IMR-90 (cell line): ENCODE results near the gene TNIP2. TPM values are rescaled to one million over a fixed set of nuclear protein-coding genes. Genes with fewer than 3 reads are reported as not detected.

Experiments
- ATAC-seq: fragments of 200-7000 bp; cut with Tn5 transposase; 2 replicates; pipeline ENCODE4 v1.9.1; 2020; ENCODE audit warnings: low read depth, mild to moderate bottlenecking, moderate library complexity
- BruUV-seq: library from RNA; stranded (reverse); fragments of 400-500 nt; replicated peaks from 2 replicates; lab custom pipeline; 2021; lab: Mats Ljungman, UMichigan
- CTCF ChIA-PET: fragments of 300-600 bp; formaldehyde crosslinking; extraction: SDS; loops from one replicate; lab custom pipeline; 2021; ENCODE audit warnings: antibody characterized with exemption; lab: Yijun Ruan, JAX
- POLR2A ChIA-PET: fragments of 300-600 bp; sonication (Branson Sonifier 250); formaldehyde crosslinking; loops from one replicate; lab custom pipeline; 2022; ENCODE audit warnings: antibody characterized with exemption; ENCODE audit not compliant: unreplicated experiment; lab: Charles Lee
- DNase-seq: peaks from one replicate; pipeline ENCODE4 v3.0.0; 2013
- H2AFZ ChIP-seq: replicated peaks from 2 replicates; pipeline ENCODE3; 2013; ENCODE audit warnings: low read length, mild to moderate bottlenecking; ENCODE audit not compliant: poor library complexity
- H2AK5ac ChIP-seq: 2 replicates; pipeline ENCODE4 v1.6.1; 2013; ENCODE audit warnings: low read depth, low read length, inconsistent platforms
- H2AK9ac ChIP-seq: replicated peaks from 2 replicates; pipeline ENCODE3; 2013; ENCODE audit warnings: mild to moderate bottlenecking, low read depth, low read length, moderate library complexity; ENCODE audit not compliant: poor library complexity
- H2BK120ac ChIP-seq: 2 replicates; pipeline ENCODE4 v1.6.1; 2013; ENCODE audit warnings: low read depth, low read length, inconsistent platforms
- H2BK15ac ChIP-seq: 3 replicates; pipeline ENCODE4 v1.6.1; 2013; ENCODE audit warnings: low read depth, low read length, inconsistent platforms
- H2BK20ac ChIP-seq: 2 replicates; pipeline ENCODE4 v1.6.1; 2013; ENCODE audit warnings: low read depth, mild to moderate bottlenecking, inconsistent platforms, low read length, moderate library complexity
- H2BK5ac ChIP-seq: 2 replicates; pipeline ENCODE4 v1.6.1; 2013; ENCODE audit warnings: mild to moderate bottlenecking, low read depth, low read length, inconsistent platforms; ENCODE audit not compliant: poor library complexity, severe bottlenecking
- H3K14ac ChIP-seq: replicated peaks from 2 replicates; pipeline ENCODE4 v1.6.1; 2013; ENCODE audit warnings: low read depth, low read length, inconsistent platforms
- H3K18ac ChIP-seq: 2 replicates; pipeline ENCODE4 v1.6.1; 2013; ENCODE audit warnings: low read depth, low read length, control low read depth
- H3K23ac ChIP-seq: 2 replicates; pipeline ENCODE4 v1.6.1; 2013; ENCODE audit warnings: low read depth, low read length, inconsistent platforms
- H3K27ac ChIP-seq: 2 replicates; pipeline ENCODE4 v1.5.1; 2013; ENCODE audit warnings: mild to moderate bottlenecking, control low read depth, low read length; ENCODE audit not compliant: insufficient read depth
- H3K27me3 ChIP-seq: 2 replicates; pipeline ENCODE4 v1.6.1; 2013; ENCODE audit warnings: low read length; ENCODE audit not compliant: control insufficient read depth, insufficient read depth
- H3K36me3 ChIP-seq: 2 replicates; pipeline ENCODE4 v1.6.1; 2013; ENCODE audit warnings: low read length, mixed read lengths; ENCODE audit not compliant: control insufficient read depth, insufficient read depth
- H3K4ac ChIP-seq: 2 replicates; pipeline ENCODE4 v1.6.1; 2013; ENCODE audit warnings: low read depth, low read length, inconsistent platforms
- H3K4me1 ChIP-seq: 2 replicates; pipeline ENCODE4 v1.6.1; 2013; ENCODE audit warnings: low read length, mixed read lengths; ENCODE audit not compliant: control insufficient read depth, insufficient read depth
- H3K4me2 ChIP-seq: 2 replicates; pipeline ENCODE4 v1.6.1; 2013; ENCODE audit warnings: low read depth, mild to moderate bottlenecking, control low read depth, low read length, moderate library complexity
- H3K4me3 ChIP-seq: 2 replicates; pipeline ENCODE4 v1.5.1; 2013; ENCODE audit warnings: low read depth, mild to moderate bottlenecking, control low read depth, low read length, moderate library complexity; ENCODE audit not compliant: insufficient read depth
- H3K56ac ChIP-seq: 2 replicates; pipeline ENCODE4 v1.6.1; 2013; ENCODE audit warnings: low read length, inconsistent platforms; ENCODE audit not compliant: insufficient read depth; ENCODE audit errors: extremely low read depth
- H3K79me1 ChIP-seq, 2 experiments: 2 replicates each; pipeline ENCODE4 v1.6.1; 2013; ENCODE audit warnings: low read length in 2 of 2, inconsistent platforms in 1 of 2, low read depth in 1 of 2
- H3K9ac ChIP-seq: 2 replicates; pipeline ENCODE4 v1.6.1; 2013; ENCODE audit warnings: low read depth, low read length, control low read depth
- H3K9me1 ChIP-seq: 2 replicates; pipeline ENCODE4 v1.6.1; 2013; ENCODE audit warnings: low read length, inconsistent platforms; ENCODE audit not compliant: insufficient read depth
- H3K9me3 ChIP-seq: 2 replicates; pipeline ENCODE4 v1.6.1; 2013; ENCODE audit warnings: low read length; ENCODE audit not compliant: control insufficient read depth, insufficient read depth
- H4K20me1 ChIP-seq: 2 replicates; pipeline ENCODE4 v1.6.1; 2013; ENCODE audit warnings: low read length, inconsistent platforms; ENCODE audit not compliant: insufficient read depth
- H4K5ac ChIP-seq: 2 replicates; pipeline ENCODE4 v1.6.1; 2013; ENCODE audit warnings: mild to moderate bottlenecking, low read depth, low read length, control low read depth
- H4K8ac ChIP-seq, 2 experiments: 2 replicates each; pipeline ENCODE4 v1.6.1; 2013; ENCODE audit warnings: low read depth in 2 of 2, low read length in 2 of 2, control low read depth in 1 of 2, inconsistent platforms in 1 of 2
- H4K91ac ChIP-seq: 2 replicates; pipeline ENCODE4 v1.6.1; 2013; ENCODE audit warnings: low read depth, low read length, inconsistent platforms; ENCODE audit not compliant: insufficient read depth
- BHLHE40 ChIP-seq: fragments of 150-350 bp; IDR thresholded peaks from 2 replicates; pipeline ENCODE4 v1.6.1; 2016; ENCODE audit warnings: mild to moderate bottlenecking, low read depth, low read length
- CEBPB ChIP-seq: IDR thresholded peaks from 2 replicates; pipeline ENCODE4 v1.6.1; 2012; ENCODE audit warnings: low read depth, low read length, improper control_type of control experiment
- CHD1 ChIP-seq: IDR thresholded peaks from 2 replicates; pipeline ENCODE4 v1.6.1; 2012; ENCODE audit warnings: low read depth, low read length, improper control_type of control experiment
- CTCF ChIP-seq: conservative IDR thresholded peaks from 2 replicates; pipeline ENCODE4 v1.5.1; 2012; ENCODE audit warnings: mild to moderate bottlenecking, low read depth, low read length, improper control_type of control experiment
- ELK1 ChIP-seq: fragments of 150-350 bp; IDR thresholded peaks from 2 replicates; pipeline ENCODE4 v1.6.1; 2016; ENCODE audit warnings: low read depth, mild to moderate bottlenecking, low read length, moderate library complexity, borderline replicate concordance
- FOS ChIP-seq: fragments of 150-350 bp; IDR thresholded peaks from 2 replicates; pipeline ENCODE4 v1.6.1; 2016; ENCODE audit warnings: low read depth, low read length
- MAFK ChIP-seq: IDR thresholded peaks from 2 replicates; pipeline ENCODE4 v1.6.1; 2012; ENCODE audit warnings: low read depth, low read length, improper control_type of control experiment
- MAZ ChIP-seq: IDR thresholded peaks from 2 replicates; pipeline ENCODE4 v1.6.1; 2012; ENCODE audit warnings: low read depth, mild to moderate bottlenecking, low read length, improper control_type of control experiment, moderate library complexity, borderline replicate concordance
- MXI1 ChIP-seq: IDR thresholded peaks from 2 replicates; pipeline ENCODE4 v1.6.1; 2012; ENCODE audit warnings: low read depth, mild to moderate bottlenecking, low read length, moderate library complexity, borderline replicate concordance
- POLR2A ChIP-seq: IDR thresholded peaks from 2 replicates; pipeline ENCODE4 v1.6.1; 2012; ENCODE audit warnings: mild to moderate bottlenecking, low read depth, low read length
- RAD21 ChIP-seq: IDR thresholded peaks from 2 replicates; pipeline ENCODE4 v1.6.1; 2012; ENCODE audit warnings: low read length, improper control_type of control experiment
- RCOR1 ChIP-seq: IDR thresholded peaks from 2 replicates; pipeline ENCODE4 v1.6.1; 2012; ENCODE audit warnings: mild to moderate bottlenecking, low read length, improper control_type of control experiment; ENCODE audit not compliant: insufficient replicate concordance
- RFX5 ChIP-seq: IDR thresholded peaks from 2 replicates; pipeline ENCODE4 v1.8.0; 2012; ENCODE audit warnings: low read depth, mild to moderate bottlenecking, low read length, moderate library complexity
- SMC3 ChIP-seq: fragments of 150-350 bp; IDR thresholded peaks from 2 replicates; pipeline ENCODE4 v1.6.1; 2016; ENCODE audit warnings: low read depth, mild to moderate bottlenecking, antibody characterized with exemption, low read length, moderate library complexity
- USF2 ChIP-seq: fragments of 150-350 bp; IDR thresholded peaks from 2 replicates; pipeline ENCODE4 v1.6.1; 2017; ENCODE audit warnings: mild to moderate bottlenecking, antibody characterized with exemption, low read length, low read depth
- WGBS, 2 experiments: methylation state at CpG; one replicate each; pipeline versions ENCODE4 v1.1.5 to v1.1.7; 2013; ENCODE audit warnings: missing lambda C conversion rate in 2 of 2; ENCODE audit not compliant: insufficient read length in 1 of 2; ENCODE audit errors: extremely low coverage in 2 of 2; 5-methylcytosine and 5-hydroxymethylcytosine counted together
- dilution Hi-C: fragments of 300-500 bp; cut with HindIII; formaldehyde crosslinking; loops from one replicate; pipeline ENCODE4 v1.14.3; 2018; ENCODE audit warnings: low sequenced_read_pairs; ENCODE audit not compliant: unreplicated experiment
- in situ Hi-C: fragments of 300-500 bp; cut with MboI; formaldehyde crosslinking; loops from 3 replicates; pipeline ENCODE4 v1.14.3; 2019; ENCODE audit warnings: low sequenced_read_pairs, inconsistent platforms, mixed read lengths
- intact Hi-C: fragments of 100-400 bp; cut with micrococcal nuclease; formaldehyde crosslinking; loops from 2 replicates; pipeline ENCODE4 v1.10.0; 2022
- polyA plus RNA-seq, 3 experiments: library from polyadenylated mRNA; depleted of rRNA; stranded (reverse); fragments of >200 nt; gene quantifications; 2 replicates each; pipeline ENCODE4 v1.2.3, GENCODE V29; 2012; ENCODE audit warnings: low replicate concordance in 1 of 3
- total RNA-seq: library from RNA; depleted of rRNA; stranded (reverse); fragments of >200 nt; gene quantifications from 2 replicates; pipeline ENCODE4 v1.2.3, GENCODE V29; 2012

TNIP2 gene
- total and polyA plus RNA-seq, 2 of the 4 experiments (the other 2 are of a cell fraction): 33.3 to 38.5 TPM

- peaks cover 21% of the 10 kb centered on the region for H4K20me1 ChIP-seq
- no peak overlapping the region for H3K18ac ChIP-seq
- no peak overlapping the region for H3K56ac ChIP-seq
- intact Hi-C loops: no loop called here
- H2AK5ac ChIP-seq: peak overlapping the region; percentile 54; the same call in 1 of the 2 replicates
- no peak overlapping the region for H3K4me3 ChIP-seq
- peaks cover 24% of the 10 kb centered on the region for H3K4me1 ChIP-seq
- no peak overlapping the region for H2BK120ac ChIP-seq
- no peak overlapping the region for H4K8ac ChIP-seq
- no peak overlapping the region for H4K91ac ChIP-seq
- no peak overlapping the region for H3K9ac ChIP-seq
- H4K5ac ChIP-seq: no peak overlapping the region
- DNase-seq (no peak), ATAC-seq (no peak)
- ChIA-PET CTCF (no interaction called here), POLR2A (no interaction called here)
- H3K36me3 ChIP-seq: peaks cover 44% of the 10 kb centered on the region
- H2BK5ac ChIP-seq: no peak overlapping the region
- H3K79me1 ChIP-seq: peaks cover 3 to 50% of the 10 kb centered on the region in 2 experiments; a peak in 3 of 4 replicates
- no peak overlapping the region for H2BK20ac ChIP-seq
- no peaks in the 10 kb centered on the region for H3K27me3 ChIP-seq
- no peak overlapping the region for H2AFZ ChIP-seq
- BruUV-seq: no TSS peak
- H2AK9ac ChIP-seq: no peak overlapping the region
- in situ Hi-C loops: no loop called here
- H3K9me1 ChIP-seq: peaks cover 31% of the 10 kb centered on the region
- H3K4me2 ChIP-seq: no peak overlapping the region
- H3K27ac ChIP-seq: no peak overlapping the region
- no peaks in the 10 kb centered on the region for H3K9me3 ChIP-seq
- H3K4ac ChIP-seq: peak overlapping the region; percentile 23; the same call in 1 of the 2 replicates
- no peak overlapping the region for H2BK15ac ChIP-seq
- 0 out of 2 replicates have a peak overlapping the region, but pooled peaks have one; percentile 18 for H3K14ac ChIP-seq
- dilution Hi-C loops: no loop called here
- 94% methylated on average over 12 of the region's 27 CpGs; no CpG with 5 or more reads in 1 of the 2 experiments for WGBS, 2 experiments
- no peak overlapping the region for H3K23ac ChIP-seq
- no peak for TF ChIP-seq RFX5
- no peak for TF ChIP-seq MAZ
- TF ChIP-seq ELK1: no peak
- TF ChIP-seq POLR2A: no peak
- TF ChIP-seq CHD1: no peak
- no peak for TF ChIP-seq FOS
- no peak for TF ChIP-seq BHLHE40
- no peak for TF ChIP-seq RAD21
- TF ChIP-seq MXI1: no peak
- TF ChIP-seq MAFK: no peak
- no peak for TF ChIP-seq CEBPB
- TF ChIP-seq CTCF: no peak
- no peak for TF ChIP-seq RCOR1
- no peak for TF ChIP-seq SMC3
- TF ChIP-seq USF2: no peak
These were observed 13.9 kb downstream of the TNIP2 start for GRCh38 chr4:2742081-2742822.
